Bronchus fibroblast of lung (primary cell): ENCODE data around the gene CAPN3. TPM values are rescaled to one million over a fixed set of nuclear protein-coding genes. Genes with fewer than 3 reads are reported as not detected.

Experiments used
- total RNA-seq: library from RNA; depleted of rRNA; stranded (reverse); fragments of >200 nt; gene quantifications from 2 replicates; pipeline ENCODE4 v1.2.3, GENCODE V29; 2015

Gene CAPN3
- 0.50 and 1.6 TPM in 2 replicates for total RNA-seq

DNA sequence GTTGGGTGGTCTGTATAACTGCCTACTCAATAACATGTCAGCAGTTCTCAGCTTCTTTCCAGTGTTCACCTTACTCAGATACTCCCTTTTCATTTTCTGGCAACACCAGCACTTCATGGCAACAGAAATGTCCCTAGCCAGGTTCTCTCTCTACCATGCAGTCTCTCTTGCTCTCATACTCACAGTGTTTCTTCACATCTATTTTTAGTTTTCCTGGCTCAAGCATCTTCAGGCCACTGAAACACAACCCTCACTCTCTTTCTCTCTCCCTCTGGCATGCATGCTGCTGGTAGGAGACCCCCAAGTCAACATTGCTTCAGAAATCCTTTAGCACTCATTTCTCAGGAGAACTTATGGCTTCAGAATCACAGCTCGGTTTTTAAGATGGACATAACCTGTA is at the start of gene CAPN3:
CAPN3 (plus strand) TSS at position 253 of the 400 bp plus-strand sequence. CDS start 305 bp downstream, outside the sequence.

Other genes with a start within 250 kb of the CAPN3 start
- gene PLA2G4F, start 202.9 kb upstream of the CAPN3 start, total RNA-seq, result not detected in 2 replicates
- gene VPS39, start 151.2 kb upstream of the CAPN3 start, total RNA-seq, result 30.9 and 33.9 TPM in 2 replicates
- 9.6 and 11.9 TPM in 2 replicates for gene GANC, start 86.3 kb upstream of the CAPN3 start, total RNA-seq
- gene TMEM87A, start 86.1 kb upstream of the CAPN3 start, total RNA-seq, result 25.1 and 31.3 TPM in 2 replicates
- 18.9 and 20.2 TPM in 2 replicates for gene ZNF106, start 131.6 kb downstream of the CAPN3 start, total RNA-seq
- 43.9 and 46.2 TPM in 2 replicates for gene SNAP23, start 136.1 kb downstream of the CAPN3 start, total RNA-seq
- 10.8 and 12.2 TPM in 2 replicates for gene LRRC57, start 189.3 kb downstream of the CAPN3 start, total RNA-seq
- 52.6 and 65.0 TPM in 2 replicates for gene HAUS2, start 189.3 kb downstream of the CAPN3 start, total RNA-seq
- gene STARD9, start 216.1 kb downstream of the CAPN3 start, total RNA-seq, result 2.2 and 2.7 TPM in 2 replicates